Mononuclear cell (primary cell): ENCODE measurements around the gene CACNA1C. TPM values are rescaled to one million over a fixed set of nuclear protein-coding genes. Genes with fewer than 3 reads are reported as not detected.

Experiments used
- H3K27me3 ChIP-seq: 2 replicates; pipeline ENCODE4 v1.6.0; 2011; ENCODE audit warnings: low read length, control low read depth; ENCODE audit not compliant: insufficient read depth
- H3K4me1 ChIP-seq: 2 replicates; pipeline ENCODE4 v1.5.1; 2011; ENCODE audit warnings: mild to moderate bottlenecking, low read length, control low read depth; ENCODE audit not compliant: insufficient read depth
- H3K4me3 ChIP-seq: 2 replicates; pipeline ENCODE4 v1.5.1; 2011; ENCODE audit warnings: mild to moderate bottlenecking, low read length, moderate library complexity
- H3K9me3 ChIP-seq: 2 replicates; pipeline ENCODE4 v1.5.1; 2011; ENCODE audit warnings: low read depth, mild to moderate bottlenecking, control low read depth, low read length
- total RNA-seq: library from RNA; depleted of rRNA; stranded (reverse); fragments of >200 nt; gene quantifications from one replicate; pipeline ENCODE4 v1.2.3, GENCODE V29; 2012

The CACNA1C gene
- total RNA-seq, 1 donor: 0.10 TPM

GRCh38 chr12:2352203-2352602, 299.4 kb downstream of the CACNA1C start:
- H3K27me3 ChIP-seq: no peaks in the 10 kb centered on the region
- H3K4me3 ChIP-seq: no peak overlapping the region

GRCh38 chr12:2353281-2353680, 300.5 kb downstream of the CACNA1C start:
- H3K4me1 ChIP-seq: peaks cover 9% of the 10 kb centered on the region
- H3K9me3 ChIP-seq: no peaks in the 10 kb centered on the region
- H3K27me3 ChIP-seq: no peaks in the 10 kb centered on the region
- H3K4me3 ChIP-seq: no peak overlapping the region

More at GRCh38 chr12:2352203-2352602, 299.4 kb downstream of the CACNA1C start:
- H3K9me3 ChIP-seq: no peaks in the 10 kb centered on the region
- H3K4me1 ChIP-seq: no peaks in the 10 kb centered on the region

GRCh38 chr12:2353691-2354090, 300.9 kb downstream of the CACNA1C start:
- Histone ChIP-seq H3K4me3 (no peak overlapping the region), H3K4me1 (peaks cover 13% of the 10 kb centered on the region), H3K9me3 (no peaks in the 10 kb centered on the region), H3K27me3 (no peaks in the 10 kb centered on the region)

- H3K27me3 ChIP-seq: no peaks in the 10 kb centered on the region
- peaks cover 20% of the 10 kb centered on the region for H3K4me1 ChIP-seq
- H3K4me3 ChIP-seq: no peak overlapping the region
- H3K9me3 ChIP-seq: no peaks in the 10 kb centered on the region
Observed at GRCh38 chr12:2354151-2354991, 301.6 kb downstream of the CACNA1C start.

- Histone ChIP-seq H3K9me3 (no peaks in the 10 kb centered on the region), H3K27me3 (no peaks in the 10 kb centered on the region), H3K4me3 (no peak overlapping the region), H3K4me1 (peaks cover 25% of the 10 kb centered on the region)
Observed at GRCh38 chr12:2355198-2355597, 302.4 kb downstream of the CACNA1C start.

GRCh38 chr12:2355604-2356003, 302.8 kb downstream of the CACNA1C start:
- no peaks in the 10 kb centered on the region for H3K27me3 ChIP-seq
- no peak overlapping the region for H3K4me3 ChIP-seq
- H3K9me3 ChIP-seq: no peaks in the 10 kb centered on the region
- peaks cover 28% of the 10 kb centered on the region for H3K4me1 ChIP-seq

GRCh38 chr12:2356601-2357125, 303.9 kb downstream of the CACNA1C start:
- Histone ChIP-seq H3K4me1 (peaks cover 28% of the 10 kb centered on the region), H3K9me3 (no peaks in the 10 kb centered on the region), H3K27me3 (no peaks in the 10 kb centered on the region), H3K4me3 (no peak overlapping the region)

- H3K27me3 ChIP-seq: no peaks in the 10 kb centered on the region
- no peaks in the 10 kb centered on the region for H3K9me3 ChIP-seq
- no peak overlapping the region for H3K4me3 ChIP-seq
- peaks cover 39% of the 10 kb centered on the region for H3K4me1 ChIP-seq
Observed at GRCh38 chr12:2358986-2359658, 306.3 kb downstream of the CACNA1C start.

- Histone ChIP-seq H3K4me1 (peaks cover 47% of the 10 kb centered on the region), H3K9me3 (no peaks in the 10 kb centered on the region), H3K27me3 (no peaks in the 10 kb centered on the region), H3K4me3 (no peak overlapping the region)
Observed at GRCh38 chr12:2359725-2360629, 307.2 kb downstream of the CACNA1C start.

- no peaks in the 10 kb centered on the region for H3K27me3 ChIP-seq
- H3K4me3 ChIP-seq: no peak overlapping the region
- H3K9me3 ChIP-seq: no peaks in the 10 kb centered on the region
- peaks cover 49% of the 10 kb centered on the region for H3K4me1 ChIP-seq
Observed at GRCh38 chr12:2360630-2361170, 307.9 kb downstream of the CACNA1C start.

GRCh38 chr12:2363836-2364609, 311.2 kb downstream of the CACNA1C start:
- Histone ChIP-seq H3K4me3 (no peak overlapping the region), H3K4me1 (peaks cover 32% of the 10 kb centered on the region)

GRCh38 chr12:2364631-2365051, 311.9 kb downstream of the CACNA1C start:
- H3K27me3 ChIP-seq: no peaks in the 10 kb centered on the region
- peaks cover 27% of the 10 kb centered on the region for H3K4me1 ChIP-seq
- no peak overlapping the region for H3K4me3 ChIP-seq
- no peaks in the 10 kb centered on the region for H3K9me3 ChIP-seq

More at GRCh38 chr12:2363836-2364609, 311.2 kb downstream of the CACNA1C start:
- Histone ChIP-seq H3K9me3 (no peaks in the 10 kb centered on the region), H3K27me3 (no peaks in the 10 kb centered on the region)

- H3K9me3 ChIP-seq: no peaks in the 10 kb centered on the region
- peaks cover 21% of the 10 kb centered on the region for H3K4me1 ChIP-seq
- H3K27me3 ChIP-seq: no peaks in the 10 kb centered on the region
- H3K4me3 ChIP-seq: no peak overlapping the region
Observed at GRCh38 chr12:2366711-2367110, 313.9 kb downstream of the CACNA1C start.

GRCh38 chr12:2372178-2372577, 319.4 kb downstream of the CACNA1C start:
- no peaks in the 10 kb centered on the region for H3K9me3 ChIP-seq
- H3K4me1 ChIP-seq: no peaks in the 10 kb centered on the region
- H3K27me3 ChIP-seq: no peaks in the 10 kb centered on the region
- H3K4me3 ChIP-seq: no peak overlapping the region
